Right ventricle myocardium superior (tissue), 1 donor: ENCODE measurements around the gene EIF4E2. TPM values are rescaled to one million over a fixed set of nuclear protein-coding genes. Genes with fewer than 3 reads are reported as not detected.
A peak's percentile ranks its signal among the peaks of the same experiment; 100 is the strongest.
"Not testable (repeated sequence)": the region's sequence is repeated elsewhere in the genome, so short reads cannot be mapped to it uniquely, and the experiment has no call there.

Source experiments
- ATAC-seq: fragments of 200-7000 bp; cut with Tn5 transposase; one replicate; pipeline ENCODE4 v1.9.1; 2020; ENCODE audit warnings: mild to moderate bottlenecking; ENCODE audit not compliant: poor library complexity
- DNase-seq: peaks from one replicate; pipeline ENCODE4 v3.0.0-alpha.2; 2020
- intact Hi-C: fragments of 100-400 bp; cut with DNase I; formaldehyde crosslinking; loops from one replicate; pipeline ENCODE4 v1.11.2; 2022
- total RNA-seq: library from RNA; stranded (reverse); fragmentation: NEBNext Ultra II Directional; extraction: Animal tissue kit (Norgen Biotek cat#: 25700); gene quantifications from one replicate; pipeline ENCODE4 v1.2.1, GENCODE V29; 2021
- donor health status: DM: no; HTN: yes; CAD: no; lungs with severe emphysema.

The EIF4E2 gene
- total RNA-seq, 1 donor from 2014 or later: 41.1 TPM

- ATAC-seq (no peak), DNase-seq (no peak)
- intact Hi-C loops: no loop called here
Observed at GRCh38 chr2:232545511-232546375, 4.7 kb upstream of the EIF4E2 start.

DNA sequence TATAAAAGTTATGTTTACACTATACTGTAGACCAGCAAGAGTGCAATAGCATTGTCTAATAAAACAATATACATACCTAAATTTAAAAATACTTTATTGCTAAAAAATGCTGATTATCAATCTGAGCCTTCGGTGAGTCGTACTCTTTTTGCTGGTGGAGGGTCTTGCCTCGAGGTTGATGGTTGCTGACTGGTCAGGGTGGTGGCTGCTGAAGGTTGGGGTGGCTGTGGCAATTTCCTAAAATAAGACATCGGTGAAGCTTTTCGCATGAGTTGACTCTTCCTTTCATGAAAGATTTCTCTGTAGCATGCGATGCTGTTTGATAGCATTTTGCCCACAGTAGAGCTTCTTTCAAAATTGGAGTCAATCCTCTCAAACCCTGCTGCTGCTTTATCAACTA, 2.5 kb upstream of the EIF4E2 start:
- DNase-seq (no peak), ATAC-seq (no peak)
- intact Hi-C loops: no loop called here

DNA sequence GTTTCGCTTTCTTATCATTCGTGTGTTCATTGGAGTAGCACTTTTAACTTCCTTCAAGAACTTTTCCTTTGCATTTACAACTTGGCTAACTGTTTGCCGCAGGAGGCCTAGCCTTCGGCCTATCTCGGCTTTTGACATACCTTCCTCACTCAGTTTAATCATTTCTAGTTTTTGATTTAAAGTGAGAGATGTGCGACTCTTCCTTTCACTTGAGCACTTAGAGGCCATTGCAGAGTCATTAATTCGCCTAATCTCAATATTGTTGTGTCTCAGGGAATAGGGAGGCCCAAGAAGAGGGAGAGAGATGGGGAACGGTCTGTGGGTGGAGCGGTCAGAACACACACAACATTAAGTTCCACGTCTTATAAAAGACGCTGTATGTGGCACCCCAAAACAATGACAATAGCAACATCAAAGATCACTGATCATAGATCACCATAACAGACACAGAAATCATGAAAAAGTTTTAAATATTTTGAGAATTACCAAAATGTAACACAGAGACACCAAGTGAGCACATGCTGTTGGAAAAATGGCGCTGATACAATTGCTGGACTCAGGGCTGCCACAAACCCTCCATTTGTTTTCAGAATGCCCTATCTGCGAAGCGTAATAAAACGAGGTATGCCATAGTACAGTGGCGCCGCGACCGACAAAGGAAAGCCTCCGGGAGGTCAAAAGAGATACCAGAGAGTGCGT, 685 bp upstream of the EIF4E2 start:
- ATAC-seq (no peak), DNase-seq (no peak)
- intact Hi-C loops: no loop called here

- ATAC-seq (no peak), DNase-seq (no peak)
- intact Hi-C loops: no loop called here
Observed at GRCh38 chr2:232551250-232551638, 755 bp downstream of the EIF4E2 start.

- intact Hi-C loops: no loop called here
- DNase-seq (no peak), ATAC-seq (no peak)
Observed at GRCh38 chr2:232551776-232552175, 1.3 kb downstream of the EIF4E2 start.

- DNase-seq (no peak), ATAC-seq (no peak)
- intact Hi-C loops: no loop called here
Observed at GRCh38 chr2:232556426-232556825, 5.9 kb downstream of the EIF4E2 start.

DNA sequence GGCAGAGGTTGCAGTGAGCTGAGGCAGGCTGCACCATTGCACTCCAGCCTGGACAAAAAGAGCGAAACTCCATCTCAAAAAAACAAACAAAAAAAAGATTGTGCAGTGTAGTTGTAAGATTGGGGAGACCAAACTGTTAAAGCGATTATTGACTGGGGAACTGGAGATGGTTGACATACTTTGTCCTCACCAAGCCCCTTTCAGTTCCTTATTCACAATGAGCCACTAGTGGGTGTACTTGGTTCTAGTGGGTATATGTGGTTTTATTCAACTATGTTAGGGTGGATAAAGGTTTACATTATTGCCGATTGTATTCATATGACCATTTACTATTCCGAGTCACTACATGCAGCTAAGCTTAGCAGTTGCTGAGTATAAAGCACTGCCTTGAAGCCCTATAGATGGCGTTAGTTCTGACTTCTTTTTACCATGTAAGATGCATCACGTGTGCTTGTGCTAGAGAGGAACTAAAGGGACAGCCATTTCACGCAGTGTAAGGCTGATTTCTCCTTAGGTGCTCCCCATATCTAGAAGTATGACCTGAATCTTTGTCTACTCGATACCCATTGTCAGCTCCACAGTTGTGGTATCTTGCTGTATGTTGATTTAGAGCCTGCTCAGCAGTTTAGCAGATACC, 12.1 kb downstream of the EIF4E2 start:
- DNase-seq: no peak
- ATAC-seq: no peak
- intact Hi-C loops: no loop called here

- ATAC-seq (no peak), DNase-seq (no peak)
- intact Hi-C loops: no loop called here
Observed at GRCh38 chr2:232563580-232563979, 13.1 kb downstream of the EIF4E2 start.

- intact Hi-C loops: no loop called here
- DNase-seq (no peak), ATAC-seq (no peak)
Observed at GRCh38 chr2:232567721-232568120, 17.2 kb downstream of the EIF4E2 start.

DNA sequence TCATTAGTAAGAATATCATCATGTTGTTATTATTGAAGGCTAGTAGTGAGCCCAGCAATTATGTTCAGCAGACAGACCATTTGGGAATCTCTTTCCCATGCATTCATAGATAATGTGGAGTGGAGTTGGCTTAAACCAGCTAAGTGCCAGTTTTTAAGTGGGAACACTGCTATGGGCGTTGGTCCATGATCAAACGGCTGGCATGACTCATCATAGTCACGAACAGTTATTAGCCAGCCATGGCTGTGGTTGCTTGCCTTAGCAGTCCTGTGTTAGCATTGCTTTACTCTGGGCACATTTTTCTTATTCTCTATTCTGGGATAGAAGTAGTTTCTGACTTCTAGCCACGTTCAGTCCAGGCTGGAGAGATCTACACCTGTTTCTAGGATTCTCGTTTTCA, 17.7 kb downstream of the EIF4E2 start:
- DNase-seq: no peak
- peak; percentile 85 for ATAC-seq

DNA sequence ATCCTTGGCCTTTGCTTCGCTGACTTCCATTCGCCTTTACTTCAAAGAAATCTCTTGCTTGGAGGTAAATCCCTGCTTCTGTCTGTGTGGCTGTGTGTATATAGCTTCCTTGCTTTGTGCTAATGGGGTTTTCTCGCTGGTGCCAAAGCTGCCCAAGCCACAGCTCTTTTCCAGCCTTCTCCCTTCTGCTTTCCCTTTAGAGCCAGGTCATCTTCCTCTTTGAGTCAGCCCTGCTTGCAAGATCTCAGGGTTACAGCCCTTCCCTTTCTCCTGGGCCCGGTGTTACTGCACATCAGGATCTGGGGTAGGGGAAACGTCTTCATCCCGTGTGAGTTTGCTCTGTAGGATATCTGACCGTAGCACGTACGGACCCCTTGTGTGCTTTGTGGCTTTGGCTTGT, 19.1 kb downstream of the EIF4E2 start:
- intact Hi-C loops: no loop called here
- ATAC-seq: no peak
- DNase-seq: no peak

More for the DNA sequence above, 17.7 kb downstream of the EIF4E2 start:
- intact Hi-C loops: no loop called here

GRCh38 chr2:232570481-232570880, 20.0 kb downstream of the EIF4E2 start:
- ATAC-seq, DNase-seq, intact Hi-C loops: not testable (repeated sequence)

GRCh38 chr2:232571026-232571474, 20.6 kb downstream of the EIF4E2 start:
- intact Hi-C loops: no loop called here
- ATAC-seq (no peak), DNase-seq (no peak)

GRCh38 chr2:232573042-232573441, 22.6 kb downstream of the EIF4E2 start:
- ATAC-seq (no peak), DNase-seq (no peak)
- intact Hi-C loops: no loop called here

DNA sequence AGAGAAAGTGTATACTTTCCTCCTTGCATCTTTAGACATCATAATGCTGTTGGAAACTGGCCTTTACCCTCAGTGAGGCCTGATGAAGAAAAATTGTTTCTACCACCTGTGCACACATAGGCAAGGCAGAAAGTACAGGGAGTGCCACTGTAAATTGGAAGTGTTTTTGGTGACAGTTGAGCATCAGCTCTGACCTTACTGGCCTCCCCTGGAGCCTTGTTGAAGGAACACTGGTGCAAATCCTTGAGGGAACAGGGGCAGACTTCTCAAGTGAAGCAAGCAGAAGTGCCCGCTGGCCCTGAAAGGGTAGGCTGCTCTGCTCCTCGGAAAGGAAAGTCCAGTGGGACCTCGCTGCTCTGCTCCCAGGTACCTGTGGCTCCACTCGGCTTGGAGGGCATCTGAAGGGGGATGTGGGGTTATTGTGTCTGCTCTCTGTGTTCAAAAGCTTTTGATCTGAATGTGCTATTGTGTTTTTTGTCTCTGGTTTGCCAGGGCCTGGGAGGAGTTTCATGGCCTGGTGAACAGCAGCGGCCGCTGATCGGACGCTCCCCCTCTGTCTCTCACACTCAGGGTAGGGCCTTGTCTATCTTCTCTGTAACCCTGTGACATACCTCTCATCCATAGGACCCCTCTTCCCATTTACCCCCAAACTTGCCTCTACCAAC, 23.4 kb downstream of the EIF4E2 start:
- intact Hi-C loops: no loop called here
- DNase-seq: no peak
- ATAC-seq: no peak

DNA sequence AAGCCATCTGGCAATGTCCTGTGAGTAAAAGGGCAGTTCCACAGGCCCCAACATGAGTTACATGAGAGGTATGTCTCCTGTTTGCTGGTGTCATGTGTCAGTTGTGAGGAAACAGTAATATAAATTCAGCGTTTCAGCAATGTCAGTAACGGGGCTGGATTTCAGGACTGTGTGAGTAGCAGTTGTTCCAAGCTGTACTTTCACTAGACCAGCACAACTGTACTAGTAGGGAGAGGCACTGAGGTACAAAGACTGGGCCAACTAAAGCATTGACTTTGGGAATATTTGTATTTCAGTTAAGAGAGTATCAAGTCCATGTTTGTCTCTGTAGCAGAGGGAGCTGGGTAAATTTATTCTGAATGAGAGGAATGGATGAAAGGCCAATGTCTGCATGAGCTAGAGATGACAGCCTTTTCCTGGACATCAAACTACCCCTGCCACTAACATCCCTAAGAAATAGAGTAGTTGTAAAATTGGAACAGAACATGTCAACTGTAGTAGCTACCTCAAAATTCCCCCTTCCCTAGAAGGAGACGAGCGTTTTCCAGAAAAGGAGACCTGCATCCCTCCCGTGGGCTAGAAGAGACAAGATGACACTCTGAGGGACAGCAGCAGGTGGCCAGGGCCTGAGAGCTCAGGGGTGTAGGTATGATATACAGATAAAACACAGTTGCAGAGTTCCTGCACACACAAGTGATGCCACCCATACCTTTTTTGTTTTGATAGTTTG, 24.4 kb downstream of the EIF4E2 start:
- no peak for DNase-seq
- ATAC-seq: no peak
- intact Hi-C loops: no loop called here

GRCh38 chr2:232575404-232575746, 24.9 kb downstream of the EIF4E2 start:
- no peak for ATAC-seq
- DNase-seq: no peak
- intact Hi-C loops: no loop called here

GRCh38 chr2:232576995-232577394, 26.5 kb downstream of the EIF4E2 start:
- intact Hi-C loops: no loop called here
- ATAC-seq: no peak
- no peak for DNase-seq

DNA sequence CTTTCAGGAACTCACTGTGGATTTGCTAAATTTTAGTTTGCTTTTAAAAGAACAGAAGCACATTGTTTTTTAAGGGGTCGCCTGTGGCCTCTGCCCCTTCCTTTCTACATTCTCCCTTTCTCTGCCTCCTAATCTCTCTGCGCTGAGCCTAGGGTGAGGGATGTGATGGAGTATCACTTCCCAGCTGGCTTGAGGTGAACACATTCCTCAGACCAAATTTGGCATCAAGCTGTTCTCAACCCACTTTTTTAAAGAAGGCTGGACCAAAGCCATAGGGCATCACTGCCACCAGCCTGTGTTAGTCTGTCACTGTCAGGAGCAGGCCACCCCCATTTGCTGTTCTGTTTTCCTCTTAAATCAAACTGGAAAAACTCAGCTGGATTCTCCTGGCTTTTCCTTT, 27.4 kb downstream of the EIF4E2 start:
- intact Hi-C loops: no loop called here
- DNase-seq (no peak), ATAC-seq (peak; percentile 35)
